Loucy (cell line): ENCODE results near the gene GRM7.

Experiments used
- EZH2phosphoT487 ChIP-seq: fragments of 200-600 bp; IDR thresholded peaks from 2 replicates; pipeline ENCODE4 v1.6.1; 2018; ENCODE audit warnings: antibody characterized with exemption, mild to moderate bottlenecking, moderate library complexity, borderline replicate concordance
- TF ChIP-seq, protein P1 (sequence below): fragments of 200-600 bp; sonication (generic); conservative IDR thresholded peaks from 2 replicates; pipeline ENCODE4 v1.5.1; 2014; ENCODE audit warnings: mild to moderate bottlenecking, antibody characterized with exemption, low read length

DNA sequence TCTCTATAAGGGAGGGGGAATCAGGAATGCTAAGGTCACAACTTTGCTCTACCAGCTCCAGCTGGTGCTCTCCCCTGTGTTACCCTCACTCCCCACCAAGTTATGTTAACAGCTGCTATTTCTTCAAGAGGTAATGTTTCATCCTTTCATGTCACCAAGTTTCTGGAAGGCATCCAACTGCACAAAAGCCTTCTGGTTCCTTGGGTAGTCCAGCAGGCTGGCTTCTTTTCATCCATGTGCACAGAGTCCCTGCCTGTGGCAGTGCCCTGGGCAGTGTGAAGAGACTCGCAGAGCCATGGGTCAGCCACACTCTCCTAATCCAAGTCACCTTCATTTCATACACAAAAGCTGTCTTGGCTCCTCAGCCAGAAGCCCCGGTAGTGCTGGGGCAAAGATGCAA is 903.2 kb downstream of the GRM7 start:
- TF ChIP-seq, protein P1, sequence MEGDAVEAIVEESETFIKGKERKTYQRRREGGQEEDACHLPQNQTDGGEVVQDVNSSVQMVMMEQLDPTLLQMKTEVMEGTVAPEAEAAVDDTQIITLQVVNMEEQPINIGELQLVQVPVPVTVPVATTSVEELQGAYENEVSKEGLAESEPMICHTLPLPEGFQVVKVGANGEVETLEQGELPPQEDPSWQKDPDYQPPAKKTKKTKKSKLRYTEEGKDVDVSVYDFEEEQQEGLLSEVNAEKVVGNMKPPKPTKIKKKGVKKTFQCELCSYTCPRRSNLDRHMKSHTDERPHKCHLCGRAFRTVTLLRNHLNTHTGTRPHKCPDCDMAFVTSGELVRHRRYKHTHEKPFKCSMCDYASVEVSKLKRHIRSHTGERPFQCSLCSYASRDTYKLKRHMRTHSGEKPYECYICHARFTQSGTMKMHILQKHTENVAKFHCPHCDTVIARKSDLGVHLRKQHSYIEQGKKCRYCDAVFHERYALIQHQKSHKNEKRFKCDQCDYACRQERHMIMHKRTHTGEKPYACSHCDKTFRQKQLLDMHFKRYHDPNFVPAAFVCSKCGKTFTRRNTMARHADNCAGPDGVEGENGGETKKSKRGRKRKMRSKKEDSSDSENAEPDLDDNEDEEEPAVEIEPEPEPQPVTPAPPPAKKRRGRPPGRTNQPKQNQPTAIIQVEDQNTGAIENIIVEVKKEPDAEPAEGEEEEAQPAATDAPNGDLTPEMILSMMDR = no peak
- TF ChIP-seq EZH2phosphoT487 = no peak
